Choroid plexus epithelial cell (primary cell): ENCODE results near the gene SLC6A12.

Experiments
- DNase-seq: peaks from one replicate; pipeline ENCODE4 v3.0.0-alpha.2; 2010; ENCODE audit warnings: low read depth
- H3K4me3 ChIP-seq: 2 replicates; pipeline ENCODE4 v1.5.1; 2011; ENCODE audit warnings: low read depth, mild to moderate bottlenecking, control low read depth, low read length, moderate library complexity
- TF ChIP-seq, protein P1 (sequence below): conservative IDR thresholded peaks from 2 replicates; pipeline ENCODE4 v1.5.1; 2011; ENCODE audit warnings: low read depth, mild to moderate bottlenecking, control low read depth, inconsistent platforms, low read length, moderate library complexity

Gene SLC6A12

DNA sequence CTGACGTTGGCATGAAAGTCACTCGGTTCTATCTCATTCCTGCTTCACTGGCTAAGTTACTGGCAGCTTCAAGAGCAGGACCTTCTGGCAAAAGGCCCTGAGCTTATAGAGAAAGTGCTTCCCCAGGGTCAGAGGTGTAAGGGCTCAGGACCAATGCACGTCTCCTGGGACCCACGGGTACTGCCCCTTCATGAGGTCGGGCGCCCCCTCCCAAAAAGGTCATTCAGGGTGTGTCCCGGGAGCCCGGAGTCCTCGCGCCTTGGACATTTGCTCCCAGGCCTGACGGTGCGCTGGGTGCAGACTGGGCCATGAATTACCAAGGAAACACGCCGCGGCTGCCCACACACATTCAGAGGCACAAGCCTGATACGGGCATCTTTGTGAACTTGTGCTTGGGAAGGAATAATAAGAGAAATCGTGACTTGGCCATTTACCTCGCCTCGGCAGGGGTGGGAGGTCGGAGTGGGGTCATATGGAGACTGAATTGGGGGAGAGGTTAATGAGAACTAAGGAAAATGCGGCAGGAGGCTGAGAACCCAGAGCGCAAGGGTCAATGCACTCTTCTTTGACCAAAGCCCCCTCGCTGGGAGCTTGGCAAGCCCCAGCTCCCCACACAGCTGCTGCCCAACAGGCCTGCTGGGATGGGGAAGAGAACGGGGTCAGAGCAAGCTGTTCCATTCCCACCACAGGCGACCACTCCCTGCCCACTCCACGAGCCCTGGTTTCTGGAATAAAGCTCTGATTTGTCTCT lies 15.7 kb upstream of the SLC6A12 start:
- TF ChIP-seq, protein P1, sequence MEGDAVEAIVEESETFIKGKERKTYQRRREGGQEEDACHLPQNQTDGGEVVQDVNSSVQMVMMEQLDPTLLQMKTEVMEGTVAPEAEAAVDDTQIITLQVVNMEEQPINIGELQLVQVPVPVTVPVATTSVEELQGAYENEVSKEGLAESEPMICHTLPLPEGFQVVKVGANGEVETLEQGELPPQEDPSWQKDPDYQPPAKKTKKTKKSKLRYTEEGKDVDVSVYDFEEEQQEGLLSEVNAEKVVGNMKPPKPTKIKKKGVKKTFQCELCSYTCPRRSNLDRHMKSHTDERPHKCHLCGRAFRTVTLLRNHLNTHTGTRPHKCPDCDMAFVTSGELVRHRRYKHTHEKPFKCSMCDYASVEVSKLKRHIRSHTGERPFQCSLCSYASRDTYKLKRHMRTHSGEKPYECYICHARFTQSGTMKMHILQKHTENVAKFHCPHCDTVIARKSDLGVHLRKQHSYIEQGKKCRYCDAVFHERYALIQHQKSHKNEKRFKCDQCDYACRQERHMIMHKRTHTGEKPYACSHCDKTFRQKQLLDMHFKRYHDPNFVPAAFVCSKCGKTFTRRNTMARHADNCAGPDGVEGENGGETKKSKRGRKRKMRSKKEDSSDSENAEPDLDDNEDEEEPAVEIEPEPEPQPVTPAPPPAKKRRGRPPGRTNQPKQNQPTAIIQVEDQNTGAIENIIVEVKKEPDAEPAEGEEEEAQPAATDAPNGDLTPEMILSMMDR = no peak
- no peak overlapping the region for H3K4me3 ChIP-seq
- DNase-seq = no peak

DNA sequence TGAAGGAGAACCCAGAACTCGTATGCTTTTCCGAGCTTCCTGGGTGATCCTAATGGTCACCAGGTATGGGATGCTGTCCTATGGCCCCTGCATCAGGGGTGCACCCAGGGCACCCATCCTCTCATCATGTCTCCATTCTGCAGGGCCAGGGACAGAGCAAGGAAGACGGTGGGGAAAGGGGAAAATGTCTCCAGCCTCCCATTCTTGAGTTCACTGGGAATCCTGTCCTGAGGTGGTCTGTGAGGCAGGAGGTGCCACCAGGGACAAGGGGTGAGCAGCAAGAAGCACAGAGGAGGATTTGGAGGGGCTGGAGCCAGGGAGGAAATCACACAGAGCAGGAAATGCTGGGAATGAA lies 14.9 kb upstream of the SLC6A12 start:
- TF ChIP-seq, protein P1 = no peak
- no peak overlapping the region for H3K4me3 ChIP-seq
- DNase-seq = no peak

DNA sequence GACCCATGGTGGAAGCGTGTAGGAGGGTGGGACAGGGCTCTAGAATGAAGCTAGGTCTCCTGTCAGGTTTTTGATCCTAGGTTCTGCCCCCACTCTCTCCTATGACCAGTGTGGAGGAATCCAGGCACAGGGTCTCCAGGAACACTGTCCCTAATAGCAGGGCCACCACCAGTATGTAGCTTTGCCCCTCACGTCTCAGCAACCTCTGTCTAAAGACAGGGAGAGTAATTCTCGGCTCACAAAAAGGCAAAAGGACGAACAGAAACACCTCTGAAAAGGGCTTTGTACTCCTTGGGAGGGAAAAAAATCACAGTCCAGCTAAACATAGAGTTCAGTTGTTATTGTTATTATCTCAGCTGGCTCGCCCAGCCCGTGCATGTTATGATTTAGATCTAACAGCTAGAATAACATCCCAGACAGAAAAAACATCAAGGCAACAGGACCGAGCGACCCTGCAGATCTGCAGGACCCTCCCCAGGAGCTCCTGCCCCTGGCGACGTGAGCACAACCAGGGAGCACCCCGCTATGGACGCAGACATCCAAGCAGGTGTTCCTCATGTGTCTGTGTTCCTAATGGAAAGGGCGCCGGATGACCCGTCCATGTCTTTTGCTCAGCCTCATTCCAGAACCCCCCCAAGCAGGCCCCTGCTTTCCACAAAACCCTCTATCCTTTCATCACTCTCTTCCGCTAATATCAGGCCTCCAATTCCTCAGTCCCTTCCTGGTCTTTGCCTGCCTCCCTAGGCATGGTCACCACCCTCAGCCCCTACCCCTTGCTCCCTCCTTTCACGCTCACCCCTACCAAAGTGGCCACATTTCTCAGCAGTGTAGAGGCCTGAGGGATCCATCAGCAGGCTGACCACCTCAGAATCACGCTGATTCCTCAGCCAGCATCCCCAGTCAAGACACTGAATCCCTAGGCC lies 14.2 kb upstream of the SLC6A12 start:
- DNase-seq = no peak
- H3K4me3 ChIP-seq = no peak overlapping the region
- TF ChIP-seq, protein P1 = no peak

DNA sequence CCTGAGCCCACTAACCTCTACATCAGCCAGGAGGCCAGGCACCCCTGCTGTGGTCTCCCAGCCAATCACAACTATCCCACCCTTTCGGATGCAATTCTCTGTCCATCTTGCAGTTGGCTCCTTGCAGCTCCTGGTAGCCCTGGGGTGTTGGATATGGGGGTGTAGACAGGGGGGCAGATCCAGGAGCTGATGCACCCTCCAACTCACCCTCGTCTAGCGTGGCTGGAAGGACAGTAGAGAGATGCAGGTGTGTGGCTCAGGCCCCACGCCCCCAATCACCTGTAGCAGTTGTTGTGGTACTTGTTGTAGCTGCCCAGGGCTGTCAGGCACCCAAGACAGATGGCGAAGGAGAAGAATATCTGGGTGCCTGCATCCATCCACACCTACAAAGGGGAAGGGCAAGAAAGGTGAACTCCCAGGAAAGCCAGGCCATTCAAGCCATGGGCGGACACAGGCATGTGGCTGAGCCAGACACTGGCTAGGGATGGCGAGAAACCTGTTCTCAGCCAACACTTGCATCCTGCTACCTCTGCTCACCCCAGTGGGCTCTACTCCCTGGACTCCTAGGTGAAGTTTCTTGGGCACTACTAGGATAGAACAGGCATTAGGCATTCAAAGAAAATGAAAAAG lies 13.4 kb upstream of the SLC6A12 start:
- no peak overlapping the region for H3K4me3 ChIP-seq
- DNase-seq = no peak
- TF ChIP-seq, protein P1 = no peak

DNA sequence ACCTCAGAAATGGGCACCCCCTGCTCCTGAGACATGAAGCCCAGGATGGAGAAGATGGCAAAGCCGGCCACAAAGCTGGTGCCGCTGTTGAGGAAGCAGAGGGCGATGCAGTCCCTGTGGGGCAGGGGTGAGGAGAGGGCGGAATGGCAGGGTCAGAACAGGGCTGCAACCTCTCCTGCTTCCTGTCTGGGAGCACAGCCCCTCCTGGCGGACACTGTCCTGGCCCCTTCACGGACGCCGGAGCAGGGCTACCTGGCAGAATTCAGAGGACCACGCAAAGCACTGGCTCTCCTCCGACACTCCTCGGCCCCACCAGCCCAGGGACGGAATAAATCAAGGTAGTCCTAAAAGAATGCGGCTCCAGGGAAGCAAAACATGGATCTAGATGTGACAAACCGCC lies 12.4 kb upstream of the SLC6A12 start:
- H3K4me3 ChIP-seq = no peak overlapping the region
- TF ChIP-seq, protein P1 = no peak
- no peak for DNase-seq

DNA sequence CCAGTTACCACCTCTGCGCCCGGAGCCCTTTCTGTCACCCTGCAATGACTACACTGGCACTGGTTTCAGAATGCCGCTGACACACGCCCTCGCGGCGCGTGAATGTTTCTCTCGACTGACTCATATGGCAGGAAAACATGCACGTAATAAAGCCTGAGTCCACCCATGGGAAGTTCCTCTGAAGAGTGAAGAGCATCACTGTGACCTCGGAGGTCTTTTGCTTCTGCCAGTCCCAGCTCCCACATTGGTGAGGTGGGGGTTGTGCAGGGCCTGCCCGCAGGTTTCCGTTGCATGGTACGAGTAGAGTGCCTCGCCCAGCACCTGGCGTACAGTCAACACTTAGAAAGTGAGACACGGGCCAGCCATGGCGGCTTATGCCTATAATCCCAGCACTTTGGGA lies 11.1 kb upstream of the SLC6A12 start:
- H3K4me3 ChIP-seq = no peak overlapping the region
- no peak for DNase-seq
- TF ChIP-seq, protein P1 = no peak
